Measurements from ENCODE around the gene KLHDC8B. TPM values are rescaled to one million over a fixed set of nuclear protein-coding genes. Genes with fewer than 3 reads are reported as not detected.

The KLHDC8B gene
- total RNA-seq, 1 experiment from 2014 or later = 13.5 TPM

DNA sequence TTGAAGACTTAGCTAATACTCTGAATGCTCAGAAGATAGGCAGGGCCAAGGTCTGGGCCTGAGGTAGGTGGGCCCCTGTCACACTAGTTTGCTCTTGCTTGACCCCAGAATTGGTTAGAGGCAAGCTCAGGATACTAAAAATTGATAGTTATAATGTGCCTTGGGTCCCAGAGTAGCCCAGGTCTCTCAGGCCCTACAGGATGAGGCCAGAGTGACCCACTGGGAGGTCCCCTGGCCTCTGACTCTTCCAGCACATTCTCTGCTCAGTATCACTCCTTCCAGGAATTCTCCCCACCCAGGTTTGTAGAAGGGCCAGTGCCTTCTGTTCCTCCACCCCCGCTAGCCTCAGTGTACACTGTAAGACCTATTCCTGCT is 667 bp upstream of the KLHDC8B start:
- Mint-ChIP-seq H3K27ac (peak overlapping the region in 1 of 3 experiments; percentile 81; a peak in 2 of 7 replicates), H3K9me3 (no peaks in the 10 kb centered on the region; a peak in 1 of 5 replicates), H3K36me3 (ENCODE audit: insufficient read depth in 1 of 3, low read depth in 3 of 3) (peaks cover 0 to 6% (median 3%) of the 10 kb centered on the region in 3 experiments; a peak in 5 of 7 replicates), H3K4me1 (peaks cover 26 to 37% of the 10 kb centered on the region in 2 experiments), H3K4me3 (peak overlapping the region; percentile 71 to 86; a peak in 4 of 5 replicates), H3K27me3 (ENCODE audit: low read depth) (peaks cover 28% of the 10 kb centered on the region)
- H3K9ac ChIP-seq (ENCODE audit: extremely low read depth, insufficient read length, low read length) = no peak overlapping the region
- H2BK120ac ChIP-seq (ENCODE audit: low read depth, low read length, poor library complexity, severe bottlenecking) = no peak overlapping the region
- H2BK5ac ChIP-seq (ENCODE audit: insufficient read length, low read length) = no peak overlapping the region
- TF ChIP-seq, protein P1, sequence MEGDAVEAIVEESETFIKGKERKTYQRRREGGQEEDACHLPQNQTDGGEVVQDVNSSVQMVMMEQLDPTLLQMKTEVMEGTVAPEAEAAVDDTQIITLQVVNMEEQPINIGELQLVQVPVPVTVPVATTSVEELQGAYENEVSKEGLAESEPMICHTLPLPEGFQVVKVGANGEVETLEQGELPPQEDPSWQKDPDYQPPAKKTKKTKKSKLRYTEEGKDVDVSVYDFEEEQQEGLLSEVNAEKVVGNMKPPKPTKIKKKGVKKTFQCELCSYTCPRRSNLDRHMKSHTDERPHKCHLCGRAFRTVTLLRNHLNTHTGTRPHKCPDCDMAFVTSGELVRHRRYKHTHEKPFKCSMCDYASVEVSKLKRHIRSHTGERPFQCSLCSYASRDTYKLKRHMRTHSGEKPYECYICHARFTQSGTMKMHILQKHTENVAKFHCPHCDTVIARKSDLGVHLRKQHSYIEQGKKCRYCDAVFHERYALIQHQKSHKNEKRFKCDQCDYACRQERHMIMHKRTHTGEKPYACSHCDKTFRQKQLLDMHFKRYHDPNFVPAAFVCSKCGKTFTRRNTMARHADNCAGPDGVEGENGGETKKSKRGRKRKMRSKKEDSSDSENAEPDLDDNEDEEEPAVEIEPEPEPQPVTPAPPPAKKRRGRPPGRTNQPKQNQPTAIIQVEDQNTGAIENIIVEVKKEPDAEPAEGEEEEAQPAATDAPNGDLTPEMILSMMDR (conservative IDR thresholded peaks at IDR 0.05) = no peak
- H3K23me2 ChIP-seq (ENCODE audit: insufficient read length, low read depth, low read length, poor library complexity, severe bottlenecking) = peaks cover 15% of the 10 kb centered on the region
- no peaks in the 10 kb centered on the region for H4K20me1 ChIP-seq (ENCODE audit: control insufficient read depth, insufficient read depth, insufficient read length)
- DNase-seq = no peak
- H2AK5ac ChIP-seq (ENCODE audit: insufficient read length, low read length) = no peak overlapping the region
- no peak overlapping the region for H3K14ac ChIP-seq (ENCODE audit: insufficient read depth, low read length)
- no peaks in the 10 kb centered on the region for H3K79me1 ChIP-seq (ENCODE audit: insufficient read depth, low read depth, low read length, poor library complexity, severe bottlenecking)
- H2BK15ac ChIP-seq (ENCODE audit: low read depth, low read length) = no peak overlapping the region
- no peak overlapping the region for H4K5ac ChIP-seq (ENCODE audit: insufficient read length, low read depth, low read length)
- H4K91ac ChIP-seq (ENCODE audit: insufficient read length, low read depth, low read length) = no peak overlapping the region
- no peak overlapping the region for H2BK12ac ChIP-seq (ENCODE audit: insufficient read length, low read depth, low read length)
- no peaks in the 10 kb centered on the region; the same call in 1 of the 2 replicates for H3K79me2 ChIP-seq (ENCODE audit: insufficient read depth, low read length)
- WGBS (ENCODE audit: extremely low coverage, insufficient read length, low lambda C conversion rate) = no CpG with 5 or more reads among the region's 1 CpG
- H3K27me3 ChIP-seq (ENCODE audit: insufficient read depth, low read length) = no peaks in the 10 kb centered on the region
- no peak overlapping the region for H3K4me2 ChIP-seq (ENCODE audit: insufficient read depth, insufficient read length, low read length)
- H3K18ac ChIP-seq (ENCODE audit: insufficient read length, low read depth, low read length) = no peak overlapping the region
- H3K4ac ChIP-seq (ENCODE audit: low read depth, low read length) = no peak overlapping the region
- H3K23ac ChIP-seq (ENCODE audit: insufficient read length, low read depth, low read length) = no peak overlapping the region
- H3T11ph ChIP-seq (ENCODE audit: low read length) = no peak overlapping the region
- no peak overlapping the region for H4K8ac ChIP-seq (replicated peaks; ENCODE audit: insufficient read length, low read depth, low read length)
- H3K4me1 ChIP-seq (ENCODE audit: insufficient read depth, low read length) = peaks cover 6% of the 10 kb centered on the region; the same call in 1 of the 2 replicates
- no peak overlapping the region for H2BK20ac ChIP-seq (ENCODE audit: low read depth, low read length, poor library complexity, severe bottlenecking)
- H2AFZ ChIP-seq (ENCODE audit: low read length) = no peak overlapping the region
- no peaks in the 10 kb centered on the region for H3K9me3 ChIP-seq (ENCODE audit: control insufficient read depth, low read depth, low read length)
- no peak overlapping the region for H3K27ac ChIP-seq (ENCODE audit: insufficient read length, low read depth, low read length)
- no peak overlapping the region for H3K56ac ChIP-seq (ENCODE audit: insufficient read length, low read depth, low read length)
